Neuronal stem cell (in vitro differentiated cells): Measurements from ENCODE around the gene VSTM4.

Experiments used
- DNase-seq: peaks from one replicate; pipeline ENCODE4 v3.0.0-alpha.2; 2013; ENCODE audit warnings: low spot score
- H2AFZ ChIP-seq: one replicate; pipeline ENCODE4 v1.6.1; 2013; ENCODE audit warnings: mild to moderate bottlenecking, low read length, inconsistent platforms
- H2AK5ac ChIP-seq: 2 replicates; pipeline ENCODE4 v1.6.1; 2013; ENCODE audit warnings: low read depth, mild to moderate bottlenecking, inconsistent platforms, low read length, moderate library complexity, mixed read lengths
- H2BK120ac ChIP-seq: 2 replicates; pipeline ENCODE4 v1.6.1; 2013; ENCODE audit warnings: low read depth, mild to moderate bottlenecking, inconsistent platforms, low read length, moderate library complexity, mixed read lengths
- H2BK12ac ChIP-seq: one replicate; pipeline ENCODE4 v1.6.1; 2013; ENCODE audit warnings: low read length, inconsistent platforms
- H2BK15ac ChIP-seq: 2 replicates; pipeline ENCODE4 v1.6.1; 2013; ENCODE audit warnings: mild to moderate bottlenecking, low read length, inconsistent platforms, mixed read lengths
- H2BK5ac ChIP-seq: one replicate; pipeline ENCODE4 v1.6.1; 2013; ENCODE audit warnings: inconsistent platforms, mild to moderate bottlenecking, low read length, moderate library complexity
- H3K14ac ChIP-seq: one replicate; pipeline ENCODE4 v1.6.1; 2013; ENCODE audit warnings: low read length, inconsistent platforms
- H3K18ac ChIP-seq: 2 replicates; pipeline ENCODE4 v1.6.1; 2013; ENCODE audit warnings: low read length, inconsistent platforms
- H3K23ac ChIP-seq: 2 replicates; pipeline ENCODE4 v1.6.1; 2013; ENCODE audit warnings: low read depth, mild to moderate bottlenecking, mixed read lengths, low read length, inconsistent platforms; ENCODE audit not compliant: poor library complexity
- H3K27ac ChIP-seq: replicated peaks from 3 replicates; pipeline ENCODE4 v1.5.1; 2013; ENCODE audit warnings: low read length, inconsistent platforms
- H3K27me3 ChIP-seq, 3 experiments: 2 replicates each; pipeline ENCODE4 v1.6.1; 2013; ENCODE audit warnings: low read length in 3 of 3, mild to moderate bottlenecking in 2 of 3, inconsistent platforms in 1 of 3, low read depth in 1 of 3, mixed read lengths in 1 of 3, moderate library complexity in 1 of 3; ENCODE audit not compliant: control insufficient read depth in 3 of 3, insufficient read depth in 3 of 3
- H3K36me3 ChIP-seq, 2 donors: replicated peaks in 1 of 2; 2 replicates each; pipeline ENCODE4 v1.6.1; 2013; ENCODE audit warnings: low read length in 2 of 2; ENCODE audit not compliant: control insufficient read depth in 2 of 2, insufficient read depth in 2 of 2
- H3K4ac ChIP-seq: 2 replicates; pipeline ENCODE4 v1.6.1; 2013; ENCODE audit warnings: inconsistent platforms, mild to moderate bottlenecking, low read length, moderate library complexity
- H3K4me1 ChIP-seq, 2 donors: 1 replicate in 1 of 2; 2 replicates in 1 of 2; pipeline ENCODE4 v1.6.1; 2013; ENCODE audit warnings: low read length in 2 of 2, low read depth in 1 of 2; ENCODE audit not compliant: control insufficient read depth in 2 of 2, insufficient read depth in 1 of 2
- H3K4me2 ChIP-seq: one replicate; pipeline ENCODE4 v1.6.1; 2013; ENCODE audit warnings: mild to moderate bottlenecking, low read length, inconsistent platforms; ENCODE audit not compliant: insufficient read depth, poor library complexity, severe bottlenecking
- H3K4me3 ChIP-seq, 2 donors: 2 replicates each; pipeline ENCODE4 v1.5.1; 2013; ENCODE audit warnings: low read length in 2 of 2, mild to moderate bottlenecking in 2 of 2, inconsistent platforms in 1 of 2, moderate library complexity in 1 of 2
- H3K79me1 ChIP-seq: one replicate; pipeline ENCODE4 v1.6.1; 2013; ENCODE audit warnings: low read depth, mild to moderate bottlenecking, inconsistent platforms, low read length, moderate library complexity
- H3K9ac ChIP-seq: one replicate; pipeline ENCODE4 v1.6.1; 2013; ENCODE audit warnings: mild to moderate bottlenecking, low read depth, low read length, inconsistent platforms; ENCODE audit not compliant: poor library complexity
- H3K9me3 ChIP-seq, 2 donors: replicated peaks in 1 of 2; 2 replicates each; pipeline versions ENCODE3 to v1.6.1; 2013; ENCODE audit warnings: low read length in 2 of 2, mild to moderate bottlenecking in 2 of 2, inconsistent platforms in 1 of 2, low read depth in 1 of 2, mixed read lengths in 1 of 2, moderate library complexity in 1 of 2; ENCODE audit not compliant: control insufficient read depth in 2 of 2, insufficient read depth in 1 of 2
- H4K8ac ChIP-seq: one replicate; pipeline ENCODE4 v1.6.1; 2013; ENCODE audit warnings: low read depth, mild to moderate bottlenecking, inconsistent platforms, low read length, moderate library complexity
- H4K91ac ChIP-seq: one replicate; pipeline ENCODE4 v1.6.1; 2013; ENCODE audit warnings: low read length, low read depth, mild to moderate bottlenecking, inconsistent platforms; ENCODE audit not compliant: poor library complexity
- WGBS, 2 donors: extraction: QIAGEN DNeasy Blood & Tissue Kit; methylation state at CpG; one replicate each; pipeline ENCODE4 v1.1.7; 2013; ENCODE audit warnings: missing lambda C conversion rate in 2 of 2, mixed read lengths in 1 of 2; ENCODE audit not compliant: insufficient read length in 2 of 2, insufficient replicate concordance in 1 of 2; ENCODE audit errors: extremely low coverage in 2 of 2; 5-methylcytosine and 5-hydroxymethylcytosine counted together

The VSTM4 gene

DNA sequence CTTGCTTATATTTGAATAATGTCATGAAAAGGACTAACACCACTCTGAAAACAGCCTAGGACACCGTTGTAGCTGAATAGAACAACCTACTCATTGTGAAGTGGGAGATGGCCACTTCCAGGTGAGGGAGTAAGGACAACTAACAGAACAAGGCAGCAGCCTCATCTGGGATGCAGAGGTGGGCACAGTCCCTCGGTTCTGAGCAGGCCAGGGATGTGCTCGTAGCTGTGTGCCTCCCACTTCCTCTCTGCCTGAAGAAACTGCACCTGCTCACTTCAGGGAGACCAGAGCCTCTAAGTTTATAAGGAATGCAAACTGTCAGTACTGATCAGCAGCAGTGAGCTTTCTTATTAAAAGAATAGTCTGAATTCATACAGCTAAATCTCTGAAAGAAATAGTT, 2.5 kb downstream of the VSTM4 start:
- Histone ChIP-seq H3K4me1 (peaks cover 5% of the 10 kb centered on the region in 2 donors), H3K4me2 (no peak overlapping the region), H3K9me3 (no peaks in the 10 kb centered on the region), H2BK5ac (no peak overlapping the region), H2BK12ac (no peak overlapping the region), H3K4me3 (no peak overlapping the region), H4K8ac (no peak overlapping the region), H3K4ac (no peak overlapping the region), H3K79me1 (no peaks in the 10 kb centered on the region), H2BK15ac (no peak overlapping the region), H3K23ac (no peak overlapping the region), H3K9ac (no peak overlapping the region), H4K91ac (no peak overlapping the region), H3K36me3 (no peaks in the 10 kb centered on the region), H3K18ac (no peak overlapping the region), H3K14ac (no peak overlapping the region), H2AK5ac (no peak overlapping the region), H3K27ac (no peak overlapping the region), H3K27me3 (peaks cover 0 to 24% (median 0%) of the 10 kb centered on the region in 3 experiments), H2AFZ (no peak overlapping the region), H2BK120ac (no peak overlapping the region)
- no peak for DNase-seq
- no CpG with 5 or more reads among the region's 3 CpGs for whole genome bisulfite sequencing, 2 donors

GRCh38 chr10:49112098-49112497, 3.2 kb downstream of the VSTM4 start:
- no CpG with 5 or more reads among the region's 3 CpGs for WGBS, 2 donors
- peaks cover 0 to 4% of the 10 kb centered on the region in 2 donors for H3K36me3 ChIP-seq

DNA sequence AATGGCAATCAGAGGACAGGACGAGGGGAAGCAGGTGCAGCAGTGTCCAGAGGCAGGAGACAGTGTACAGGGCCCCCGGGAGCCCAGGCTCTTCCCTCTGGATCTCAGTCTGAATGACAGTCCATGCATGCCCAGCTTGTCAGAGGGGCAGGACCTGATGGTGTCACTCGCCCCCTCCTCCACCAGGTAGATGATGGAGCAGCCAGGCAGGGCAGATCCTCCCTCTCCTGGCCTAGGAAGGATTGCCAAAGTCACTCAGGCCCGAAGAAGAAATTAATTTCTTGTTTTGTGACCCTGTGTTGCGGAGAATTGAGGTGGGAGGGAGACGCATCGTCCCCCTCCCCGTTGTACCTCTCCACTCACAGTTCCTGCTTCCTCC, 4.0 kb downstream of the VSTM4 start:
- Histone ChIP-seq H4K91ac (no peak overlapping the region), H2AFZ (no peak overlapping the region)
- no CpG with 5 or more reads among the region's 8 CpGs for WGBS, 2 donors

More at GRCh38 chr10:49112098-49112497, 3.2 kb downstream of the VSTM4 start:
- no peak overlapping the region for H3K4me3 ChIP-seq
- H3K14ac ChIP-seq, result no peak overlapping the region
- H2AFZ ChIP-seq, result no peak overlapping the region
- H3K9ac ChIP-seq, result no peak overlapping the region
- no peak overlapping the region for H2BK120ac ChIP-seq
- no peak overlapping the region for H3K27ac ChIP-seq
- H3K79me1 ChIP-seq, result no peaks in the 10 kb centered on the region
- no peak overlapping the region for H3K18ac ChIP-seq
- H2BK15ac ChIP-seq, result no peak overlapping the region
- no peak overlapping the region for H4K8ac ChIP-seq
- H2BK12ac ChIP-seq, result no peak overlapping the region
- H4K91ac ChIP-seq, result no peak overlapping the region
- H3K4me1 ChIP-seq, result peaks cover 1 to 2% of the 10 kb centered on the region in 2 donors
- H3K9me3 ChIP-seq, result no peaks in the 10 kb centered on the region
- no peak overlapping the region for H2AK5ac ChIP-seq
- no peak overlapping the region for H2BK5ac ChIP-seq
- H3K27me3 ChIP-seq, result peaks cover 0 to 18% (median 0%) of the 10 kb centered on the region in 3 experiments
- H3K23ac ChIP-seq, result no peak overlapping the region
- no peak overlapping the region for H3K4me2 ChIP-seq
- no peak for DNase-seq
- no peak overlapping the region for H3K4ac ChIP-seq

DNA sequence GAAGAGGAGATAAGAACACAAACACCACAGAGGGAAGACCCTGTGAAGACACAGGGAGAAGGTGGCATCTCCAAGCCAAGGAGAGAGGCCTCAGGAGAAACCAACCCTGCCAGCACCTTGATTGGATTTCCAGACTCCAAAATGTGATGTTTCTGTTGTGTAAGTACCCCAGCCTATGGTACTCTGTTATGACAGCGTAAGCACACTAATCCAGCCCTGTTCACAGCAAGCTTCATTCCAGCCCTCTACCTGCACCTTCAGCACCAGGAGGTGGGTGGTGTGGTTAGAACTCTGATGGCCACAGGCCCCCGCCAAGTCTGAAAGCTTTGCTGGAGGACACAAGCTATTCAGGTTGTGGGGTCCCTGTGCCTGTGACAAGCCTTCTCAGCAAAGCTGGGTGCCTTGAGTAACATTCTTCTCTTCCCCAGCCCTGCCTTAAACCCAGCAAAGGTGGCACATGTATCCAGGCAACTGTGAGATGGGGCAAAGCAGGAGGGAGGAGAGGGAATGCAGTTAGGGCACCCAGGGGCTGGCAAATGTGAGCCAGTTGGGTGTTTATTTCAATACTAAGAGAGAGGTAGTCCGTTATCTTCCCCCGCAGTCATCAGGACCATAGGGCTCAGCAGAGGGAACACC, 4.5 kb downstream of the VSTM4 start:
- H2BK5ac ChIP-seq, result no peak overlapping the region
- H2BK12ac ChIP-seq, result peak overlapping the region; percentile 47
- no peaks in the 10 kb centered on the region for H3K9me3 ChIP-seq
- H4K91ac ChIP-seq, result no peak overlapping the region
- H3K4me2 ChIP-seq, result no peak overlapping the region
- H3K4me3 ChIP-seq, result no peak overlapping the region
- no peak overlapping the region for H3K27ac ChIP-seq
- peaks cover 0 to 6% (median 0%) of the 10 kb centered on the region in 3 experiments for H3K27me3 ChIP-seq
- no peak overlapping the region for H3K4ac ChIP-seq
- no peak overlapping the region for H4K8ac ChIP-seq
- no peak overlapping the region for H2BK120ac ChIP-seq
- H3K18ac ChIP-seq, result no peak overlapping the region
- no peak overlapping the region for H3K9ac ChIP-seq
- no peak overlapping the region for H2AK5ac ChIP-seq
- no peak overlapping the region for H3K23ac ChIP-seq
- WGBS, 2 donors, result no CpG with 5 or more reads among the region's 4 CpGs
- no peak overlapping the region for H2AFZ ChIP-seq
- H3K79me1 ChIP-seq, result no peaks in the 10 kb centered on the region
- no peak for DNase-seq
- H3K14ac ChIP-seq, result no peak overlapping the region
- peaks cover 0 to 4% of the 10 kb centered on the region in 2 donors for H3K36me3 ChIP-seq
- H2BK15ac ChIP-seq, result no peak overlapping the region
- peaks cover 1 to 2% of the 10 kb centered on the region in 2 donors for H3K4me1 ChIP-seq

More for the DNA sequence above, 4.0 kb downstream of the VSTM4 start:
- Histone ChIP-seq H3K14ac (no peak overlapping the region), H2BK5ac (no peak overlapping the region), H2BK120ac (no peak overlapping the region), H2BK12ac (no peak overlapping the region), H3K4me3 (no peak overlapping the region), H3K36me3 (peaks cover 0 to 4% of the 10 kb centered on the region in 2 donors), H3K27ac (no peak overlapping the region), H2AK5ac (no peak overlapping the region), H3K9ac (no peak overlapping the region), H2BK15ac (no peak overlapping the region), H3K79me1 (no peaks in the 10 kb centered on the region), H3K4ac (no peak overlapping the region), H3K23ac (no peak overlapping the region), H4K8ac (no peak overlapping the region), H3K27me3 (peaks cover 0 to 11% (median 0%) of the 10 kb centered on the region in 3 experiments), H3K4me1 (peaks cover 1 to 2% of the 10 kb centered on the region in 2 donors), H3K18ac (no peak overlapping the region), H3K4me2 (no peak overlapping the region), H3K9me3 (no peaks in the 10 kb centered on the region)
- DNase-seq, result no peak
